Uterus (tissue), 4 donors: ENCODE measurements around the gene TM2D3. TPM values are rescaled to one million over a fixed set of nuclear protein-coding genes. Genes with fewer than 3 reads are reported as not detected.
"Not testable (repeated sequence)": the region's sequence is repeated elsewhere in the genome, so short reads cannot be mapped to it uniquely, and the experiment has no call there.

Source experiments
- DNase-seq, 2 donors: peaks; one replicate each; pipeline ENCODE4 v3.0.0-alpha.2; 2019 to 2020
- H3K27ac ChIP-seq, 2 donors: fragments of 200-600 bp; sonication (generic); 1 replicate in 1 of 2; 2 replicates in 1 of 2; pipeline ENCODE4 v1.5.1; 2016 to 2018
- H3K27me3 ChIP-seq, 2 donors: fragments of 200-600 bp; sonication (generic); one replicate each; pipeline ENCODE4 v1.5.1; 2018 to 2019; ENCODE audit warnings: control low read depth in 1 of 2
- H3K36me3 ChIP-seq, 2 donors: fragments of 200-600 bp; sonication (generic); one replicate each; pipeline ENCODE4 v1.5.1; 2019; ENCODE audit warnings: control low read depth in 1 of 2
- H3K4me1 ChIP-seq, 2 donors: fragments of 200-600 bp; sonication (generic); one replicate each; pipeline ENCODE4 v1.5.1; 2018 to 2019; ENCODE audit warnings: control low read depth in 1 of 2
- H3K4me3 ChIP-seq, 2 donors: fragments of 200-600 bp; sonication (generic); 1 replicate in 1 of 2; 2 replicates in 1 of 2; pipeline ENCODE4 v1.5.1; 2018 to 2019; ENCODE audit warnings: mild to moderate bottlenecking in 1 of 2
- H3K9me3 ChIP-seq, 2 donors: fragments of 200-600 bp; sonication (generic); one replicate each; pipeline ENCODE4 v1.5.1; 2019; ENCODE audit warnings: control low read depth in 1 of 2
- POLR2A ChIP-seq, 2 donors: fragments of 450-650 bp; IDR thresholded peaks; one replicate each; pipeline ENCODE4 v1.6.1; 2016; ENCODE audit warnings: antibody characterized with exemption in 2 of 2, mild to moderate bottlenecking in 1 of 2, moderate library complexity in 1 of 2
- intact Hi-C: fragments of 100-400 bp; cut with DNase I; formaldehyde crosslinking; loops from one replicate; pipeline ENCODE4 v1.15.1; 2023; ENCODE audit warnings: low total_unique reads
- total RNA-seq, 4 donors: library from RNA; depleted of rRNA in 3 of 4; stranded (reverse); fragments of >200 nt in 3 of 4; gene quantifications; one replicate each; pipeline versions ENCODE4 v1.1.0 to v1.2.4, GENCODE V29; 2014 to 2023
- TF ChIP-seq, protein P1 (sequence below), 4 experiments: fragments of 200-600 bp in 2 of 4; fragments of 450-650 bp in 2 of 4; sonication (generic) in 2 of 4; IDR thresholded peaks; one replicate each; pipeline ENCODE4 v1.5.1; 2016 to 2019; ENCODE audit warnings: antibody characterized with exemption in 4 of 4, mild to moderate bottlenecking in 2 of 4, moderate library complexity in 1 of 4
- donor health status: DM: yes; HTN: yes; CAD: no.

Gene TM2D3
- total RNA-seq, 4 donors from 2014 or later, result 14.7 to 65.0 (median 46.5) TPM

DNA sequence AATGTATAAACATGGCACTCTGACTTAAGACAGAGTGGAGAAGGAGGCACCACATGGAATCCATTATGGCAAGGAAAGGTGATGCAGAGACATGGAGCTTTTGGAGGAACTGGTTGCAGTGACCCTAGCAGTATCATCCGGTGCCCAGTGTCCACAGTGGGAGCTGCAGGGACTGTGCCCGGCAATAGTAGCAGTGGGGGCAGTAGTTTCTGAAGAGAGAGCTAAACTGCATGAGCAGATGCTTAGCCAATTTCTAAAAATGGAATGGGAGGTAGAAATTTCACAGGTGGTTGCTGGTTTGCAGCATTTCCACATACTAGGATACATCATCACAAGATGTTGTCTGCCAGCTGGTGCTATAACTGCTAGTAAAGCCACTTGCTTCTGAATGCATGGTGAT, 7.8 kb upstream of the TM2D3 start:
- intact Hi-C loops, result no loop called here
- Histone ChIP-seq H3K27ac (no peak overlapping the region), H3K36me3 (no peaks in the 10 kb centered on the region), H3K27me3 (no peaks in the 10 kb centered on the region), H3K9me3 (no peaks in the 10 kb centered on the region), H3K4me1 (no peaks in the 10 kb centered on the region), H3K4me3 (no peak overlapping the region)
- no peak for DNase-seq
- no peak for TF ChIP-seq POLR2A (IDR thresholded peaks at IDR 0.05)
- TF ChIP-seq, protein P1, sequence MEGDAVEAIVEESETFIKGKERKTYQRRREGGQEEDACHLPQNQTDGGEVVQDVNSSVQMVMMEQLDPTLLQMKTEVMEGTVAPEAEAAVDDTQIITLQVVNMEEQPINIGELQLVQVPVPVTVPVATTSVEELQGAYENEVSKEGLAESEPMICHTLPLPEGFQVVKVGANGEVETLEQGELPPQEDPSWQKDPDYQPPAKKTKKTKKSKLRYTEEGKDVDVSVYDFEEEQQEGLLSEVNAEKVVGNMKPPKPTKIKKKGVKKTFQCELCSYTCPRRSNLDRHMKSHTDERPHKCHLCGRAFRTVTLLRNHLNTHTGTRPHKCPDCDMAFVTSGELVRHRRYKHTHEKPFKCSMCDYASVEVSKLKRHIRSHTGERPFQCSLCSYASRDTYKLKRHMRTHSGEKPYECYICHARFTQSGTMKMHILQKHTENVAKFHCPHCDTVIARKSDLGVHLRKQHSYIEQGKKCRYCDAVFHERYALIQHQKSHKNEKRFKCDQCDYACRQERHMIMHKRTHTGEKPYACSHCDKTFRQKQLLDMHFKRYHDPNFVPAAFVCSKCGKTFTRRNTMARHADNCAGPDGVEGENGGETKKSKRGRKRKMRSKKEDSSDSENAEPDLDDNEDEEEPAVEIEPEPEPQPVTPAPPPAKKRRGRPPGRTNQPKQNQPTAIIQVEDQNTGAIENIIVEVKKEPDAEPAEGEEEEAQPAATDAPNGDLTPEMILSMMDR (IDR thresholded peaks at IDR 0.05), result no peak

DNA sequence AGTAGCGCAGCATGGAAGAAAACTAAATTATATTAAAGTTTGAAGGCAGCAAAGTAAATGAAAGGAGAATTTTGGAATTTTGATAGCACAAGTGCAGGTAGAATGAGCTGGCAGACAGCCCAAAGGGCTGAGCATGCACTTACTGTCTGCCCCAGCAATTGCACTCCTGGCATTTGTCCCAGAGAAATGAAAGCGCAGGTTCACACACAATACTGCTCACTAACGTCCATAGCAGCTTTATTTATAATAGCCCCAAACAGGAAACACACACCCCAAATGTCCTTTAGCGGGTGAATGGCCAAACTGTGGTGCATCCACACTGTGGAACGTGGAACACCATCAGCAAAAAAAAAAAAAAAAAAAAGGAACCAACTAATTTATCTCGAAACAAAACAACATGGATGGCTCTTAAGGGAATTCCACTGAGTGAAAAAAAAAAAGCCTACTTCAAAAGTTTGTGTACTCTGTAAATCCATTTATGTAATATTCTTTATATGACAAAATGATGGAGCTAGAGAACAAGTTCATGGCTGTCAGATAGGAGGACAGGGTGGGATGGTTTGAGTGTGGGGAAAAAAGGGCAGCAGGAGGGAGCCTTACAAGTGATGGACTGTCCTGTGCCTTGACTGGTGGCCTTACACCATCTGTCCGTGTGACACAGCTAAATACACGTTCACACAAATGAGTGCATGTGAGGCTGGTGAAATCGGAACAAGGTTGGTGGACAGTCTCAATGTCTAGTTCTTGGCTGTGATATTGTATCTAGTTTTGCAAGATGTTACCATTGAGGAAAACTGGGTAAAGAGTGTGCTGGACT, 6.0 kb upstream of the TM2D3 start:
- TF ChIP-seq, protein P1 (IDR thresholded peaks at IDR 0.05), result no peak
- TF ChIP-seq POLR2A (IDR thresholded peaks at IDR 0.05), result no peak
- peaks cover 0 to 2% of the 10 kb centered on the region in 2 donors for H3K4me1 ChIP-seq
- no peaks in the 10 kb centered on the region for H3K36me3 ChIP-seq
- H3K4me3 ChIP-seq, result no peak overlapping the region
- intact Hi-C loops, result no loop called here
- no peaks in the 10 kb centered on the region for H3K9me3 ChIP-seq
- no peak overlapping the region for H3K27ac ChIP-seq
- H3K27me3 ChIP-seq, result no peaks in the 10 kb centered on the region
- DNase-seq, result peak in 1 of 2 donors; percentile 29

DNA sequence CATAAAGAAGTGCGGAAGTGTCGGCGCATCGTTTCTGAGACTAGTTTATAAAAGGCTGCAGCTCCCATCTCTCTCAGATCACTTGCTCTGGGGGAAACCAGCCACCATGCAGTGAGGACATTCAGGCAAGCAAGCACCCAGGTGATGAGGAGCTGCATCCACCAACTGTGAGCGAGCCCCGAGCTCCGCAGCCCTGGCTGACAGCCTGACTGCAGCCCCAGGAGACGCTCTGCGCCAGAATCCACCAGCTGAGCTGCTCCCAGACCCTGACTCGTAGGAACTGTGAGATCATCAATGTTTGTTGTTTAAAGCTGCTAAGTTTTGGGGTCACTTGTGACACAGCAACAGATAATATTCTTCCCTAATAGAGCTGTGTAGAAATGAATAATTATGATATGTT, 5.0 kb upstream of the TM2D3 start:
- DNase-seq, result no peak
- Histone ChIP-seq H3K9me3 (no peaks in the 10 kb centered on the region), H3K27ac (no peak overlapping the region), H3K27me3 (no peaks in the 10 kb centered on the region), H3K36me3 (no peaks in the 10 kb centered on the region), H3K4me1 (peaks cover 0 to 3% of the 10 kb centered on the region in 2 donors), H3K4me3 (no peak overlapping the region)
- TF ChIP-seq POLR2A (IDR thresholded peaks at IDR 0.05), result no peak
- TF ChIP-seq, protein P1 (IDR thresholded peaks at IDR 0.05), result no peak
- intact Hi-C loops, result no loop called here

DNA sequence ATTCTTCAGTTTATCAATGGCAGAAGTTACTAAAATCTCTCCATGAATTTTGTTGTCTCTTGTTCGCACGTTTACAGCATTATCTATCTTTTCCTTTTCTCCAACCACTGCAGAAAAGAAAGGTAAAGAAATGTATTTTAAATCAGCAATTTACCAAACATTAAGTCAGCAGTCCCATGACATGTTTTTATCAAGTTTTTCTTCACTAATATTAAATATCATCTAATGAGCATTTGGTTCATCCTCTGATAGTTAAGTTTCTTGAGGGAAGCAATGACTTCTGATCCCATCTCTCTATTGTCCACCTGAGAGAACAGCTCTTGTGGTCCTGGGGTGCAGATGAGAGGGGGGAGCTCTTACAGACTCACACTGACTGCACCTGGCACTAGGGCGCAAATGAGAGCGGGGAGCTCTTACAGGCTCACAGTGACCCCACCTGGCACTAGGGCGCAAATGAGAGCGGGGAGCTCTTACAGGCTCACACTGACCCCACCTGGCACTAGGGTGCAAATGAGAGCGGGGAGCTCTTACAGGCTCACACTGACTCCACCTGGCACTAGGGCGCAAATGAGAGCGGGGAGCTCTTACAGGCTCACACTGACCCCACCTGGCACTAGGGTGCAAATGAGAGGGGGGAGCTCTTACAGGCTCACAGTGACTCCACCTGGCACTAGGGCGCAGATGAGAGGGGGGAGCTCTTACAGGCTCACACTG, 2.6 kb upstream of the TM2D3 start:
- H3K4me1 ChIP-seq, result peaks cover 8 to 11% of the 10 kb centered on the region in 2 donors
- H3K4me3 ChIP-seq, H3K9me3 ChIP-seq, H3K27ac ChIP-seq, H3K36me3 ChIP-seq, H3K27me3 ChIP-seq, DNase-seq: not testable (repeated sequence)
- intact Hi-C loops, result loop anchor here (5.0 kb wide), 1 partner anchor 357 kb away; the partner anchor contains the start of gene SNRPA1

DNA sequence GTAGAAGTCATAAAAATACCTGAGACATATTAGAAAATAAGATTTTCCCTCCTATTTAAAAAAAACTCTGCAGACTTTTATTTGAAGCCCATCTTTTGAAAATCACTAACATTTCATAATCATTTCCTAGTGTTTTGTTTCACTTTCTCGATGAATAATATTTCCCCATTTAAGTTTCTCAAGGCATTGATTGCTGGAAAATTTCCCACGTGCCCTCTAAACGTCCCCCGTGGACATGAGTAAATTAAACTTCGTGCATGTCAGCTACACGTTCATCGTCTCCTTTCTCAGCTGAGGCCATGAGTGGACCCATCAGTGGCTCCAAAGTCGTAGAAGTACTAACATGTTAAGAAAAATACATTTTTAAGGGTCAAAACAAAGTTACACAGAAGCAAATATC, 2.0 kb upstream of the TM2D3 start:
- Histone ChIP-seq H3K9me3 (no peaks in the 10 kb centered on the region), H3K36me3 (no peaks in the 10 kb centered on the region), H3K27ac (no peak overlapping the region), H3K4me3 (no peak overlapping the region), H3K27me3 (no peaks in the 10 kb centered on the region), H3K4me1 (peaks cover 8 to 11% of the 10 kb centered on the region in 2 donors)
- DNase-seq, result no peak
- intact Hi-C loops, result loop anchor here (5.0 kb wide), 1 partner anchor 357 kb away; the partner anchor contains the start of gene SNRPA1
- TF ChIP-seq, protein P1 (IDR thresholded peaks at IDR 0.05), result no peak
- no peak for TF ChIP-seq POLR2A (IDR thresholded peaks at IDR 0.05)
